HCT116 (cell line): ENCODE results near the gene TPT1. TPM values are rescaled to one million over a fixed set of nuclear protein-coding genes. Genes with fewer than 3 reads are reported as not detected.
A peak's percentile ranks its signal among the peaks of the same experiment; 100 is the strongest.

Experiments used
- ATAC-seq: fragments of 200-7000 bp; cut with Tn5 transposase; 2 replicates; pipeline ENCODE4 v1.9.1; 2020; ENCODE audit warnings: mild to moderate bottlenecking, moderate library complexity
- BruUV-seq: library from RNA; stranded (reverse); fragments of 400-500 nt; replicated peaks from 2 replicates; lab custom pipeline; 2021; lab: Mats Ljungman, UMichigan
- CTCF ChIA-PET: fragments of 300-600 bp; sonication (Branson Sonifier 250); formaldehyde crosslinking; loops from one replicate; lab custom pipeline; 2021; ENCODE audit warnings: antibody characterized with exemption; lab: Charles Lee
- POLR2A ChIA-PET: fragments of 300-600, 350-600 bp; sonication (Branson Sonifier 250); formaldehyde crosslinking; loops from one replicate; lab custom pipeline; 2021; ENCODE audit warnings: antibody characterized with exemption; lab: Charles Lee
- RAD21 ChIA-PET, 2 experiments: fragments of 300-600 bp; sonication (Branson Sonifier 250); formaldehyde crosslinking; loops; one replicate each; lab custom pipeline; 2023; ENCODE audit warnings: low total read pairs in 2 of 2; ENCODE audit not compliant: uncharacterized antibody in 2 of 2, unreplicated experiment in 2 of 2, low non-redundant PET in 1 of 2; lab: Charles Lee
- DNase-seq: peaks from one replicate; pipeline ENCODE4 v3.0.0-alpha.2; 2010; ENCODE audit warnings: low read depth, low spot score
- H2AFZ ChIP-seq: fragments of 200-600 bp; shearing (Covaris generic), sonication (generic); 2 replicates; pipeline ENCODE4 v1.6.1; 2017; ENCODE audit warnings: low read depth, mixed run types, mixed read lengths, antibody characterized with exemption, low read length; ENCODE audit not compliant: poor library complexity, severe bottlenecking
- H3K27ac ChIP-seq: 2 replicates; pipeline ENCODE4 v1.5.1; 2012; ENCODE audit warnings: low read depth, low read length
- H3K27me3 ChIP-seq: fragments of 200-600 bp; sonication (generic); 2 replicates; pipeline ENCODE4 v1.6.1; 2016; ENCODE audit warnings: mixed run types, low read length, mixed read lengths; ENCODE audit not compliant: insufficient read depth
- H3K36me3 ChIP-seq, 2 experiments: fragments of 200-500 bp in 1 of 2; fragments of 200-600 bp in 1 of 2; sonication (Bioruptor generic) in 1 of 2; sonication (generic) in 1 of 2; 2 replicates each; pipeline versions ENCODE4 v1.5.1 to v1.6.1; 2014 to 2016; ENCODE audit warnings: low read length in 2 of 2, inconsistent platforms in 1 of 2, mixed read lengths in 1 of 2, mixed run types in 1 of 2; ENCODE audit not compliant: insufficient read depth in 2 of 2, control insufficient read depth in 1 of 2
- H3K4me1 ChIP-seq, 2 experiments: fragments of 200-600 bp in 1 of 2; sonication (generic) in 1 of 2; 2 replicates each; pipeline versions ENCODE4 v1.5.1 to v1.6.1; 2012 to 2017; ENCODE audit warnings: low read length in 2 of 2, inconsistent platforms in 1 of 2, mild to moderate bottlenecking in 1 of 2, mixed read lengths in 1 of 2, mixed run types in 1 of 2, moderate library complexity in 1 of 2; ENCODE audit not compliant: insufficient read depth in 2 of 2, control insufficient read depth in 1 of 2
- H3K4me2 ChIP-seq: fragments of 200-600 bp; sonication (generic); 2 replicates; pipeline ENCODE4 v1.6.1; 2017; ENCODE audit warnings: mixed run types, low read length, mixed read lengths
- H3K4me3 ChIP-seq, 2 experiments: fragments of 200-600 bp in 1 of 2; sonication (generic) in 1 of 2; replicated peaks in 1 of 2; 2 replicates each; pipeline ENCODE4 v1.5.1; 2011 to 2016; ENCODE audit warnings: low read length in 2 of 2, control low read depth in 1 of 2, low read depth in 1 of 2, mild to moderate bottlenecking in 1 of 2, mixed read lengths in 1 of 2, mixed run types in 1 of 2
- H3K79me2 ChIP-seq: fragments of 200-600 bp; sonication (generic); 2 replicates; pipeline ENCODE4 v1.6.1; 2017; ENCODE audit warnings: mild to moderate bottlenecking, mixed run types, low read length, moderate library complexity, mixed read lengths; ENCODE audit not compliant: insufficient read depth
- H3K9ac ChIP-seq: fragments of 200-600 bp; sonication (generic); 2 replicates; pipeline ENCODE4 v1.6.1; 2016; ENCODE audit warnings: low read length, mixed read lengths
- H3K9me2 ChIP-seq: fragments of 200-600 bp; sonication (generic), shearing (Covaris generic); 2 replicates; pipeline ENCODE4 v1.6.1; 2017; ENCODE audit warnings: mixed run types, mild to moderate bottlenecking, moderate library complexity; ENCODE audit not compliant: insufficient read depth
- H3K9me3 ChIP-seq, 2 experiments: fragments of 200-500 bp in 1 of 2; fragments of 200-600 bp in 1 of 2; sonication (Bioruptor generic) in 1 of 2; sonication (generic) in 1 of 2; 2 replicates each; pipeline ENCODE4 v1.6.1; 2014 to 2017; ENCODE audit warnings: low read length in 2 of 2, mixed read lengths in 2 of 2, inconsistent platforms in 1 of 2, low read depth in 1 of 2, mild to moderate bottlenecking in 1 of 2, mixed run types in 1 of 2, moderate library complexity in 1 of 2; ENCODE audit not compliant: control insufficient read depth in 1 of 2, insufficient read depth in 1 of 2
- H4K20me1 ChIP-seq: fragments of 200-600 bp; sonication (generic), shearing (Covaris generic); 2 replicates; pipeline ENCODE4 v1.6.1; 2017; ENCODE audit warnings: mixed run types, mild to moderate bottlenecking, moderate library complexity; ENCODE audit not compliant: insufficient read depth
- ATF3 ChIP-seq: IDR thresholded peaks from 2 replicates; pipeline ENCODE4 v1.6.1; 2012
- CBX3 ChIP-seq: IDR thresholded peaks from 2 replicates; pipeline ENCODE4 v1.6.1; 2012; ENCODE audit warnings: low read depth
- CEBPB ChIP-seq: IDR thresholded peaks from 2 replicates; pipeline ENCODE4 v1.6.1; 2012; ENCODE audit warnings: low read depth
- CTCF ChIP-seq, 3 experiments: fragments of 200-600 bp in 1 of 3; sonication (generic) in 1 of 3; IDR thresholded peaks in 2 of 3; conservative IDR thresholded peaks in 1 of 3; 2 replicates each; pipeline ENCODE4 v1.5.1; 2012 to 2017; ENCODE audit warnings: low read depth in 2 of 3, low read length in 2 of 3, antibody characterized with exemption in 1 of 3, borderline replicate concordance in 1 of 3, control low read depth in 1 of 3, mild to moderate bottlenecking in 1 of 3, mixed read lengths in 1 of 3, mixed run types in 1 of 3, moderate library complexity in 1 of 3; ENCODE audit not compliant: insufficient read depth in 1 of 3
- EGR1 ChIP-seq: IDR thresholded peaks from 2 replicates; pipeline ENCODE4 v1.6.1; 2012; ENCODE audit warnings: low read depth
- EZH2 ChIP-seq: fragments of 200-600 bp; sonication (generic); IDR thresholded peaks from 2 replicates; pipeline ENCODE4 v1.6.1; 2017; ENCODE audit warnings: antibody characterized with exemption, mixed run types
- FOSL1 ChIP-seq: IDR thresholded peaks from 2 replicates; pipeline ENCODE4 v1.6.1; 2012; ENCODE audit warnings: low read depth
- MAX ChIP-seq: IDR thresholded peaks from 2 replicates; pipeline ENCODE4 v1.6.1; 2012
- POLR2A ChIP-seq: IDR thresholded peaks from 2 replicates; pipeline ENCODE4 v1.7.0; 2011; ENCODE audit warnings: borderline replicate concordance; ENCODE audit not compliant: insufficient read depth, insufficient read length; ENCODE audit errors: extremely low read depth
- POLR2AphosphoS5 ChIP-seq: IDR thresholded peaks from 2 replicates; pipeline ENCODE4 v1.6.1; 2011; ENCODE audit warnings: mild to moderate bottlenecking, low read depth, low read length, moderate library complexity
- REST ChIP-seq: IDR thresholded peaks from 2 replicates; pipeline ENCODE4 v1.6.1; 2012; ENCODE audit warnings: low read depth
- SIN3A ChIP-seq: IDR thresholded peaks from 2 replicates; pipeline ENCODE4 v1.6.1; 2012; ENCODE audit warnings: low read depth
- SP1 ChIP-seq: IDR thresholded peaks from 2 replicates; pipeline ENCODE4 v1.6.1; 2012; ENCODE audit warnings: low read depth
- SRF ChIP-seq: IDR thresholded peaks from 2 replicates; pipeline ENCODE4 v1.6.1; 2012; ENCODE audit warnings: low read depth
- TCF7L2 ChIP-seq: IDR thresholded peaks from 2 replicates; pipeline ENCODE4 v1.7.0; 2011; ENCODE audit warnings: borderline replicate concordance, inconsistent platforms; ENCODE audit not compliant: insufficient read depth, insufficient read length; ENCODE audit errors: extremely low read depth
- YY1 ChIP-seq: IDR thresholded peaks from 2 replicates; pipeline ENCODE4 v1.6.1; 2011; ENCODE audit warnings: low read length, low read depth, moderate library complexity, mild to moderate bottlenecking; ENCODE audit not compliant: insufficient replicate concordance; ENCODE audit errors: extremely low read depth
- ZBTB33 ChIP-seq: IDR thresholded peaks from 2 replicates; pipeline ENCODE4 v1.6.1; 2011; ENCODE audit warnings: mild to moderate bottlenecking, low read length, moderate library complexity; ENCODE audit not compliant: insufficient replicate concordance; ENCODE audit errors: extremely low read depth
- ZFX ChIP-seq: fragments of 450-650 bp; IDR thresholded peaks from 2 replicates; pipeline ENCODE4 v1.6.1; 2017
- ZNF274 ChIP-seq: fragments of 200-500 bp; sonication (Bioruptor generic); IDR thresholded peaks from 2 replicates; pipeline ENCODE4 v1.6.1; 2014; ENCODE audit warnings: mild to moderate bottlenecking, low read depth, low read length, inconsistent platforms
- intact Hi-C: fragments of 100-400 bp; cut with micrococcal nuclease; formaldehyde crosslinking; loops from 2 replicates; pipeline ENCODE4 v1.10.0; 2022
- total RNA-seq: library from RNA; stranded (reverse); gene quantifications from one replicate; pipeline ENCODE4 v1.2.1, GENCODE V29; 2021; ENCODE audit not compliant: unreplicated experiment

The TPT1 gene
- total RNA-seq, 1 experiment from 2014 or later = 2,859 TPM

GRCh38 chr13:45325806-45326205 lies 15.2 kb downstream of the TPT1 start:
- TF ChIP-seq MAX (no peak), CEBPB (no peak), EGR1 (no peak), SRF (no peak), REST (no peak), POLR2AphosphoS5 (no peak), POLR2A (no peak), CBX3 (no peak), ATF3 (no peak), ZBTB33 (no peak), FOSL1 (no peak), EZH2 (no peak), TCF7L2 (no peak), SIN3A (no peak), CTCF (IDR thresholded peaks at IDR 0.05 in 2 of 3, conservative IDR thresholded peaks at IDR 0.05 in 1 of 3; ENCODE audit: borderline replicate concordance in 1 of 3, insufficient read depth in 1 of 3, low read depth in 2 of 3, low read length in 2 of 3) (no peak), SP1 (no peak), ZFX (no peak), ZNF274 (no peak), YY1 (no peak)
- Histone ChIP-seq H3K4me2 (peak overlapping the region; percentile 52), H3K79me2 (no peaks in the 10 kb centered on the region), H3K27ac (no peak overlapping the region), H3K9me3 (no peaks in the 10 kb centered on the region), H3K9me2 (no peaks in the 10 kb centered on the region), H2AFZ (no peak overlapping the region), H3K36me3 (no peaks in the 10 kb centered on the region), H3K4me1 (peaks cover 0 to 29% of the 10 kb centered on the region in 2 experiments; a peak in 3 of 4 replicates), H3K9ac (no peak overlapping the region; the same call in 1 of the 2 replicates), H4K20me1 (no peaks in the 10 kb centered on the region), H3K4me3 (no peak overlapping the region), H3K27me3 (no peaks in the 10 kb centered on the region)
- no peak for DNase-seq
- RAD21 ChIA-PET = no interaction called here
- intact Hi-C loops = no loop called here
- ATAC-seq = peak; percentile 59
- CTCF ChIA-PET = no interaction called here
- POLR2A ChIA-PET = interaction anchor here (0.9 to 1.6 kb wide), 2 partner anchors 12 to 15 kb away, joined by 3 to 4 read pairs; partner anchors contain the start of gene TPT1
- no TSS peak for BruUV-seq
